Uterus (tissue), 4 donors: ENCODE results near the gene KLHL17. TPM values are rescaled to one million over a fixed set of nuclear protein-coding genes. Genes with fewer than 3 reads are reported as not detected.

Experiments
- DNase-seq, 2 donors: peaks; one replicate each; pipeline ENCODE4 v3.0.0-alpha.2; 2019 to 2020
- H3K27ac ChIP-seq, 2 donors: fragments of 200-600 bp; sonication (generic); 1 replicate in 1 of 2; 2 replicates in 1 of 2; pipeline ENCODE4 v1.5.1; 2016 to 2018
- H3K27me3 ChIP-seq, 2 donors: fragments of 200-600 bp; sonication (generic); one replicate each; pipeline ENCODE4 v1.5.1; 2018 to 2019; ENCODE audit warnings: control low read depth in 1 of 2
- H3K36me3 ChIP-seq, 2 donors: fragments of 200-600 bp; sonication (generic); one replicate each; pipeline ENCODE4 v1.5.1; 2019; ENCODE audit warnings: control low read depth in 1 of 2
- H3K4me1 ChIP-seq, 2 donors: fragments of 200-600 bp; sonication (generic); one replicate each; pipeline ENCODE4 v1.5.1; 2018 to 2019; ENCODE audit warnings: control low read depth in 1 of 2
- H3K4me3 ChIP-seq, 2 donors: fragments of 200-600 bp; sonication (generic); 1 replicate in 1 of 2; 2 replicates in 1 of 2; pipeline ENCODE4 v1.5.1; 2018 to 2019; ENCODE audit warnings: mild to moderate bottlenecking in 1 of 2
- H3K9me3 ChIP-seq, 2 donors: fragments of 200-600 bp; sonication (generic); one replicate each; pipeline ENCODE4 v1.5.1; 2019; ENCODE audit warnings: control low read depth in 1 of 2
- POLR2A ChIP-seq, 2 donors: fragments of 450-650 bp; IDR thresholded peaks; one replicate each; pipeline ENCODE4 v1.6.1; 2016; ENCODE audit warnings: antibody characterized with exemption in 2 of 2, mild to moderate bottlenecking in 1 of 2, moderate library complexity in 1 of 2
- intact Hi-C: fragments of 100-400 bp; cut with DNase I; formaldehyde crosslinking; loops from one replicate; pipeline ENCODE4 v1.15.1; 2023; ENCODE audit warnings: low total_unique reads
- total RNA-seq, 4 donors: library from RNA; depleted of rRNA in 3 of 4; stranded (reverse); fragments of >200 nt in 3 of 4; gene quantifications; one replicate each; pipeline versions ENCODE4 v1.1.0 to v1.2.4, GENCODE V29; 2014 to 2023
- TF ChIP-seq, protein P1 (sequence below), 4 experiments: fragments of 200-600 bp in 2 of 4; fragments of 450-650 bp in 2 of 4; sonication (generic) in 2 of 4; IDR thresholded peaks; one replicate each; pipeline ENCODE4 v1.5.1; 2016 to 2019; ENCODE audit warnings: antibody characterized with exemption in 4 of 4, mild to moderate bottlenecking in 2 of 4, moderate library complexity in 1 of 4
- donor health status: DM: yes; HTN: yes; CAD: no.

Gene KLHL17
- total RNA-seq, 4 donors from 2014 or later = 1.8 to 15.3 (median 9.6) TPM

GRCh38 chr1:934991-935750 is 25.2 kb upstream of the KLHL17 start:
- H3K4me1 ChIP-seq = peaks cover 0 to 4% of the 10 kb centered on the region in 2 donors
- TF ChIP-seq, protein P1, sequence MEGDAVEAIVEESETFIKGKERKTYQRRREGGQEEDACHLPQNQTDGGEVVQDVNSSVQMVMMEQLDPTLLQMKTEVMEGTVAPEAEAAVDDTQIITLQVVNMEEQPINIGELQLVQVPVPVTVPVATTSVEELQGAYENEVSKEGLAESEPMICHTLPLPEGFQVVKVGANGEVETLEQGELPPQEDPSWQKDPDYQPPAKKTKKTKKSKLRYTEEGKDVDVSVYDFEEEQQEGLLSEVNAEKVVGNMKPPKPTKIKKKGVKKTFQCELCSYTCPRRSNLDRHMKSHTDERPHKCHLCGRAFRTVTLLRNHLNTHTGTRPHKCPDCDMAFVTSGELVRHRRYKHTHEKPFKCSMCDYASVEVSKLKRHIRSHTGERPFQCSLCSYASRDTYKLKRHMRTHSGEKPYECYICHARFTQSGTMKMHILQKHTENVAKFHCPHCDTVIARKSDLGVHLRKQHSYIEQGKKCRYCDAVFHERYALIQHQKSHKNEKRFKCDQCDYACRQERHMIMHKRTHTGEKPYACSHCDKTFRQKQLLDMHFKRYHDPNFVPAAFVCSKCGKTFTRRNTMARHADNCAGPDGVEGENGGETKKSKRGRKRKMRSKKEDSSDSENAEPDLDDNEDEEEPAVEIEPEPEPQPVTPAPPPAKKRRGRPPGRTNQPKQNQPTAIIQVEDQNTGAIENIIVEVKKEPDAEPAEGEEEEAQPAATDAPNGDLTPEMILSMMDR (IDR thresholded peaks at IDR 0.05) = no peak
- TF ChIP-seq POLR2A (IDR thresholded peaks at IDR 0.05) = no peak
- intact Hi-C loops = no loop called here
- no peak overlapping the region for H3K27ac ChIP-seq
- H3K9me3 ChIP-seq = no peaks in the 10 kb centered on the region
- H3K4me3 ChIP-seq = no peak overlapping the region
- H3K36me3 ChIP-seq = no peaks in the 10 kb centered on the region
- no peak for DNase-seq
- no peaks in the 10 kb centered on the region for H3K27me3 ChIP-seq

GRCh38 chr1:935751-936231 is 24.6 kb upstream of the KLHL17 start:
- H3K27me3 ChIP-seq = no peaks in the 10 kb centered on the region
- H3K4me3 ChIP-seq = no peak overlapping the region
- TF ChIP-seq, protein P1 (IDR thresholded peaks at IDR 0.05) = no peak
- no peak for TF ChIP-seq POLR2A (IDR thresholded peaks at IDR 0.05)
- H3K36me3 ChIP-seq = no peaks in the 10 kb centered on the region
- DNase-seq = no peak
- no peaks in the 10 kb centered on the region for H3K9me3 ChIP-seq
- no peak overlapping the region for H3K27ac ChIP-seq
- peaks cover 0 to 10% of the 10 kb centered on the region in 2 donors for H3K4me1 ChIP-seq
- intact Hi-C loops = no loop called here

DNA sequence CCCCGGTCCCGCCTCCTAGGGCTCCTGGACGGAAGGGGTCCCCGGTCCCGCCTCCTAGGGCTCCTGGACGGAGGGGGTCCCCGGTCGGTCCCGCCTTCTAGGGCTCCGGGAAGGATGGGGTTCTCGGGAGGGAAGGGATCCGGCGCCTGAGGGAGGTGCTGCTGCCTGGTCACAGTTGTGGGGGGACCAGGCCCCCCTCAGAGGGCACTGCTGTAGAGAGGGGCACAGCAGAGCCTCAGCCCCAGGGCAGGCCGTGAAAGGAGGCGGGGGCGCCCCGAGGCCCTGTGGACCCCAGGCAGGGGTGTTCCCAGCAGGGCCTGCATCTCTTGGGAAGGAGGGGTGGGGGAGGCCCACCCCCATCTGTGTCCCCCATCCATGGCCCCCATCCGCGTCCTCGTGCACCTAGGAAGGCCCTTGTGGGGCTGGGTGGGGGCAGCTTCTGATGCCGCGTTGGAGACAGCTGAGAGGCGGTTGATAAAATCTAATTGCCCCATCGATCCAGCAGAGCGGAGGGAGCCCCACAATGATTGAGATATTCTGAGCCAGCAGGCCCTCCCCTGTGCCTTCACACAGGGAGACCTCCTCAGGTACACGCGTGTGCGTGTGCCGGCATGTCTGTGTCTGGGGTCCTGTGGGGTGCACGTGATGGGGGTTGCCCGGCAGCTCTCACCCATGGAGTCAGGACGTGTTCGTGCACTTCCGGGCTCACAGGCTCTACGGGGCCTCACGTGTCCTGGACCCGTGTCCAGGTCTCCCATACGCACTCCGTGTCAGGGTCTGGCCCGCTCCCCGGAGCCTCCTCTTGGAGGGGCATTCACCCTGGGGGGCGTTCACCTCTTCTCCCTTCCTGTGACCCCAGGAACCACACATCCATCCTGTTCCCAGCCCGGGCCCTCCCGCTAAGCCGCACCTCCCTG is 23.8 kb upstream of the KLHL17 start:
- H3K36me3 ChIP-seq = no peaks in the 10 kb centered on the region
- H3K9me3 ChIP-seq = no peaks in the 10 kb centered on the region
- DNase-seq = no peak
- TF ChIP-seq, protein P1 (IDR thresholded peaks at IDR 0.05) = no peak
- no peak for TF ChIP-seq POLR2A (IDR thresholded peaks at IDR 0.05)
- no peak overlapping the region for H3K4me3 ChIP-seq
- intact Hi-C loops = no loop called here
- H3K27ac ChIP-seq = no peak overlapping the region
- H3K27me3 ChIP-seq = no peaks in the 10 kb centered on the region
- H3K4me1 ChIP-seq = peaks cover 0 to 18% of the 10 kb centered on the region in 2 donors

GRCh38 chr1:937521-937920 is 22.9 kb upstream of the KLHL17 start:
- Histone ChIP-seq H3K27ac (no peak overlapping the region), H3K4me3 (no peak overlapping the region), H3K9me3 (no peaks in the 10 kb centered on the region), H3K4me1 (peaks cover 0 to 27% of the 10 kb centered on the region in 2 donors), H3K27me3 (no peaks in the 10 kb centered on the region), H3K36me3 (no peaks in the 10 kb centered on the region)
- DNase-seq = no peak
- intact Hi-C loops = no loop called here
- TF ChIP-seq, protein P1 (IDR thresholded peaks at IDR 0.05) = no peak
- TF ChIP-seq POLR2A (IDR thresholded peaks at IDR 0.05) = no peak
